T-helper 9 cell (primary cell): ENCODE measurements around the gene EXOC1.
"Not testable (repeated sequence)": the region's sequence is repeated elsewhere in the genome, so short reads cannot be mapped to it uniquely, and the experiment has no call there.

ENCODE experiments used
- DNase-seq: peaks from one replicate; pipeline ENCODE4 v3.0.0-alpha.2; 2020
- total RNA-seq, 2 donors: gene quantifications; one replicate each; lab custom pipeline; 2026; lab: John Stamatoyannopoulos, UW

EXOC1 gene, protein sequence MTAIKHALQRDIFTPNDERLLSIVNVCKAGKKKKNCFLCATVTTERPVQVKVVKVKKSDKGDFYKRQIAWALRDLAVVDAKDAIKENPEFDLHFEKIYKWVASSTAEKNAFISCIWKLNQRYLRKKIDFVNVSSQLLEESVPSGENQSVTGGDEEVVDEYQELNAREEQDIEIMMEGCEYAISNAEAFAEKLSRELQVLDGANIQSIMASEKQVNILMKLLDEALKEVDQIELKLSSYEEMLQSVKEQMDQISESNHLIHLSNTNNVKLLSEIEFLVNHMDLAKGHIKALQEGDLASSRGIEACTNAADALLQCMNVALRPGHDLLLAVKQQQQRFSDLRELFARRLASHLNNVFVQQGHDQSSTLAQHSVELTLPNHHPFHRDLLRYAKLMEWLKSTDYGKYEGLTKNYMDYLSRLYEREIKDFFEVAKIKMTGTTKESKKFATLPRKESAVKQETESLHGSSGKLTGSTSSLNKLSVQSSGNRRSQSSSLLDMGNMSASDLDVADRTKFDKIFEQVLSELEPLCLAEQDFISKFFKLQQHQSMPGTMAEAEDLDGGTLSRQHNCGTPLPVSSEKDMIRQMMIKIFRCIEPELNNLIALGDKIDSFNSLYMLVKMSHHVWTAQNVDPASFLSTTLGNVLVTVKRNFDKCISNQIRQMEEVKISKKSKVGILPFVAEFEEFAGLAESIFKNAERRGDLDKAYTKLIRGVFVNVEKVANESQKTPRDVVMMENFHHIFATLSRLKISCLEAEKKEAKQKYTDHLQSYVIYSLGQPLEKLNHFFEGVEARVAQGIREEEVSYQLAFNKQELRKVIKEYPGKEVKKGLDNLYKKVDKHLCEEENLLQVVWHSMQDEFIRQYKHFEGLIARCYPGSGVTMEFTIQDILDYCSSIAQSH
- 35.7 to 86.1 reads per million in 2 donors for total RNA-seq

DNA sequence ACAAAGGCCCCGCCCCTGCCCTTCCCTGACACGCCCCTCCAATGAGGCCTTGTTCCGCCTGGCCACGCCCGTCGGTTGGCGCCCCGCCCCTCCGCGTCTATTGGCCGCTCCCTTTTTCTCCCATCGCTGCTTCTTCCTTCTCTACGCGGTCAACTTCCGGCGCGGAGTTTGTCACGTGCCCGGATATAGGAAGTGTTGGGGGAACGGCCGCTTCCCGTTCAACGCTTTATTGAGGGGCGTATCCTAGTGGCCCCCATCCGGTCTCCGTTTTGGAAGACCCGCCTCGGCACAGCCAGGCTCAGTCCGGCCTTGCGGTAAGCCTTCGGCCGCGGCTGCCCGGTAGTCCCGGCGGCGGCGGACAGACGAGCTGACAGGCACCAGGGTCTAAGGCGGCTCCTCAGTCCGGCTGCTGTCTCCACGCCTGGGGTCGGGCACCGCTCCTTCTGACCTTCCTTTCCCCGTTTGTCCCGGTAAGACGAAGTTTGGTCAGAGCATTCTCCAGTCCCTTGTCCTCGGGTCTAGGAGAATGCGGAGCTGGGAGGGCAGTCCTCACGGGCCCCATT lies at the start of gene EXOC1:
Gene EXOC1 (plus strand): TSS at position 165 of the 563 bp plus-strand sequence. CDS start 4,676 bp downstream, outside the sequence.
- DNase-seq: peak; percentile 98

DNA sequence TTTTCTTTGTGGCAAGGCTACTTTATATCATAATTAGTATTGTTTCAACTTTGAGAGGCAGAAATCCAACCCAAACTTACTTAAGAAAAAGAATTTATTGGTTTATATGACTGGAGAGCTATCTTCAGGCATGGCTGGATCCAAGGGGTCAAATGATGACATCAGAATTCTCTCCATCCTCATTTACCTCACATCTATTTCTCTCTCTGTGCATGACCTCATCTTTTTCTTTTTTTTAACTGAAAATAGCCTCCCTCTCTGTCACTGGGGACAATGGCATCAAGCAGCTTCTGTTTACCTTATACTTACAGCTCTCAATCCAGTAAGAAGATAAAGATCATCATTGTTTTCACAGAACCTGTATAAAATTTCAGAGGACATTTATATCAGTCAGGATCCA lies 45.9 kb upstream of the EXOC1 start:
- no peak for DNase-seq

DNA sequence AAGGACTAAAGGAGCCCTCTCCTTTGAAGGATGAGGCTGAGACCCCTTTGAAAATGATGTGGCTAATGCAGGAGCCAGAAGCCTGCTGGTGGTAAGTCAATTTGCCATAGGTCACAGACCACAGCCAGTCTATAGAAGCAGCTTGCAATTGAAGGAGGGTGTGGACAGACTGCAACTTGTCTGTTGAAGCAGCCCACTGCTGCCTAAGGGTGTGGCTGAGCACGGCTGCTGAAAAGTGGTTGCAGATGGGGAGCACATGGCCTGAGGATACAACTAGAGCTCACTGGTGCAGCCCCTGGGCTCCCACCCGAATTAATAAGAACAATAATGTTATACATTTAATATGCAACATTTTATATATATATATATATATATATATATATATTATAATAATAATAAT lies 45.3 kb upstream of the EXOC1 start:
- DNase-seq: no peak

DNA sequence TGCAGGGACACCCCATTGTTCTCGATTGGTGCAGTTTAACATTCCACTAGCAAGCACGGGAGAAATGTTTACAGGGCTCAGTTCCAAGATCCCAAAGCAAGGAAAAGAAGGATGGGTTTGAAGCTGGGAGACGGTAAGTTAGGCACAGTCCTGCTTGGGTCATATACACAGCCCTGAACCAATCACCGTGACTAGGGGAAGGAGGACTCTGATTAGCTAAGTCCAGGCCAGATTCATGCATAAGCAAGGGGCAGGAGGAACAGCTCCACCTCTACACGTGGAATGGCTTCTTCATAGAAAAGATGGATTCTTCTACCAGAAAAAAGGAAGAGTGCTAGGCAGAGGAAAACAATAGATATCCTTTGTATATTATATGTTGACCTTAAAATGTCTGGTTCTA lies 44.8 kb upstream of the EXOC1 start:
- DNase-seq: no peak

DNA sequence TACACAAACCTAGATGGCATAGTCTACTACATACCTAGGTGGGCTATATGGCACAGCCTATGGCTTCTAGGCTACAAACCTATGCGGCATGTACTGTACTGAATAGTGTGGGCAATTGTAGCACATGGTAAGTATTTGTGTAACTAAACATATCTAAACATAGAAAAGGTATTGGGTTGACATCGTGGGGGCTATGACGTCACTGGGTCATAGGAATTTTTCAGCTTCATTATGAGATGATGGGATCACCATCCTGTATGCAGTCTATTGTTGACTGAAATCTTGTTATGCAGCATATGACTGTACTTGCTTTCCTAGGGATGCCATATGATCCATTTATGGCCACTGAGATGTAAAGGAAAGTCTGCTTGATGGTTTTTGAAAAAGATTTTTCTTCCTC lies 35.8 kb upstream of the EXOC1 start:
- no peak for DNase-seq

DNA sequence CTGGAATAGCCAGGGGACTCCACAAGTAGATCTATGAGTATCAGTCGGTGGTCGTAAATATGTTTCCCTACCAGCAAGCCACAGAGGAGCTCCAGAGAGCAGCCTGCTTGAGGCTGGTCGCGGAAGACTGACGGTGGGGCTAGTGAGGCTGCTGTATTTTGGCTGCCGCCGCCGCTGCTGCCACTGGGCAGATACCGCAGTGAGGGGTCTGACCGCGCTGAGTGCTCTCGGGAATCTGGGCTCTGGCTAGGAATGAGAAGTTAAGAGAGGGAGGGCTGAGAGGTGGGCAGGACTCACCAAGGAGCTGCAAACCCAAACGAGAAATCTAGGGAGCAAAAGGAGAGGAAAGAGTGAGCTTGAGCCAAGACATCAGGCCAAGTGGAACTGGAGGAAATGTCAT lies 33.8 kb upstream of the EXOC1 start, which contains the start of gene EXOC1L:
Gene EXOC1L (plus strand): TSS at position 157 of the 400 bp plus-strand sequence. CDS start 237 bp downstream, at position 394.
- no peak for DNase-seq

DNA sequence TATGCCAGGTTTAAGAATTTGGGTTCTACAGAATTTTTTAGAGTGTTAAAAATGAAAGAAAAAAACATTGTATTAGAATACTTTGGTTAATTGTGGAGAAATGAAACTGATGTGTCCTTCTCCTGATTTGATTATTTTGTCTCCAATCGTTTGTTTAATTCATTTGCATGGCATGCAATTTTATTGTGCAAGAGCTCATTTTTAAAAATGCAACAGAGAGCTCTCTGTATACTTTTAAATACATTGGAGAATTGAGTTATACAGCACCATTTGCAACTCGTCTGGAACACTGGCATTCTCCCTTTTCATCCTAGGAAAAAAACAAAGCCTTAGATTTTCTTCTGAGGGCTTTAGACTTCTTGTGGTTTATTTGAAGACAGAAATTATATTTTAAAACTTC lies 33.2 kb upstream of the EXOC1 start:
- no peak for DNase-seq

DNA sequence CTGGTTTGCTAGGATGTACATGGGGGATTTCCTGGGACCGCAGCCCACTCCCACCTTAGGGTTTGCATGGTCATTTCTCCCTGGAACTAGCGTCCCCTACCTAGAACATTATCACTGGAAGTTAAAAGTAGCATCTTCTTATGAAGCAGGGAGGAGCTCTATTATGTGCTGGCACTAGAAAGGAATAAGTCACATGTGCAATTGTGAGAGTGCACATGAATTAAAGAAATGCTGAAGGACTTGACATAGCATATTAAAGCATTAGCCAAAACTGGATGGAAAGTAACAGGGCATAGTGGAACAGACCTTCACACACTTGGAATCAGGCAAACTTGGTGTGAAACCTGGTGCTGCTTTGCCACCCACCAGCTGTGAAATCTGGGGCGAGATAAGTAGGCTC lies 31.1 kb upstream of the EXOC1 start:
- DNase-seq: no peak

DNA sequence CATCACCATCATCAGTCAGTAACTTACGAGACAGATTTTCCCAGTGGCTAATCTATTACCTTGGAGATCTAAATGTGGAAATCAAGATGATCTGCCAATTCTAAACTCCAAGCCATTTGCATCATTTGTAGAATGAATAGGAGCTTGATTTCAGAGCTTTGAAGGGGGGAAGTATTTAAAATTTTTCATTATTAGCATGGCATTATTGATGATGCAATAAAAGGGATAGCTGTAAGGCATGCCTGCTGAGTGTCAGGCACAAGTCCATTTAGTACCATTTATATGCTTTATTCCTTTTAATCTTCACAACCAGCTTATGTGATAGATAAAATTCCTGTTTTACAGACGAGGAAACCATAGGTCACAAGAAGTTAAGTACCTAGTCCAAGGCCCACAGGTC lies 28.6 kb upstream of the EXOC1 start:
- no peak for DNase-seq

DNA sequence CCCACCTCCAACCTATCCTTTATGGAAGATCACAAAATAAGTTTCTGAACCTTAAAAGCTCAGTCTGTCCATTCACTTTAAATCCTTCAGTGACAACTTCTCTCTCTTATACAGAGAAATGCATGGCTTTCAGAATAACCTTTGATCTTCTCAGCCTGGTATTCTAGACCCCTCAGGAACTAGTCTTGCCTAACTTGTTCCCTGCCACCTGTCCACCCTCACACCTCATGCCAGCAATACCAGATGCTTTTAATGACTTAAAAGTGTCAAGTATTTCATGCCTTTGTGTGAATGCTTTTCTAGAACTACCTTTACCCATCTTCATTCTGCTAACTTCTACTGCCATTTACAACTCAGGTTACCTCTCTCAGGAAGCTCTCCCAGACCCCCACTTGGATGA lies 26.5 kb upstream of the EXOC1 start:
- DNase-seq: no peak

DNA sequence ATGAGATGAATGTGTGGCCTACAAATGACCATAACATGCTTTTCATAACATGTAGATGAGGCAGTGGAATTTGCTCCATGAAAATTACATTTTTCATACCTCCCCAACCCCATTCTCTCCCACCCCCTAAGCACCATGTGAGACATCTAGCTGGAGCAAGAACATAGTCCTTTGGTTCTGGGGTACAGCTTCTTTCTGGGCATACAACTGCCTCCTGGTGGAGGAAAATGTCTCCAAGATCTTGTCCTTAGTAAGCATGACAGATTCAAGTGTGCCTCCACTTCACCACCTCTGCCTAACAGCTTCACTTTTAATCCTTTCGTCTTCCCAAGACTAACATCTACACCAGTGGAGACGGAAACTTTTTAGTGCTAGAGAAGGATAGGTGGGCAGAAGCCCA lies 25.9 kb upstream of the EXOC1 start:
- no peak for DNase-seq

DNA sequence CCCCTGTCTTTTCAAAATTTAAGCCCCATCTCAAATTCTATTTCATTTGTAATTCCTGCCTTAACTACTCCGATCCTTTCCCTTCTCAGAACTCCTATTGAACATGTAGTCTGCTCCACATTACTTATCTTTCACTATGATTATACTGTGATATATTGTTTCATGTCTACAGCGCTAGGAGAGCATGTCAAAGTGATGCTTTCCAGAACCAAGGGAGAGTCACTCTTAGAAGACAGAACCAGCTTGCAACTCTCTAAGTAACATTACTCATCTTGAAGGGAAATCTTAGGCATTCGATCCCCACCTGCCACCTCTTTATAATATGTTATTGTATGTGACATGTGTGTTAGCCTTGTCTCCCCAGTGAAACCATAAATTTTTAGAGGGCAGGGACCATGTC lies 23.4 kb upstream of the EXOC1 start:
- no peak for DNase-seq

DNA sequence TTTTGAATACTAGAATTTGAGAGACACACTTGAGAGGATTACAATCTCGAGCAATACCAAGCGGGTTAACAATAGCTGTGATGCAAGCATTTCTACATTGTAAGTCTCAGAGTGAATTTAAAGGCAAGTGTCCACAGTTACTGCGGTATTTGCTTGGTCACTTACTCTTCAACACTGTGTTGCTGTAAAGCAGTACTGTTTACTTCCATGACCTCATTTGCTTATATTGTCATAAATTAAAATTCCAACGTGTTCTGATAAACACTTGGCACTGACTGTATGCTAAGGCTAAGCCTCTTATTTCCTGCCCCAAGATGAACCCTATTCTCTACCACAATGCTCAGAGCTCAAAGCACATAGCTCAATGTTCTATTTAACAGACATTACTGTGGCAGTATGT lies 22.7 kb upstream of the EXOC1 start:
- no peak for DNase-seq

DNA sequence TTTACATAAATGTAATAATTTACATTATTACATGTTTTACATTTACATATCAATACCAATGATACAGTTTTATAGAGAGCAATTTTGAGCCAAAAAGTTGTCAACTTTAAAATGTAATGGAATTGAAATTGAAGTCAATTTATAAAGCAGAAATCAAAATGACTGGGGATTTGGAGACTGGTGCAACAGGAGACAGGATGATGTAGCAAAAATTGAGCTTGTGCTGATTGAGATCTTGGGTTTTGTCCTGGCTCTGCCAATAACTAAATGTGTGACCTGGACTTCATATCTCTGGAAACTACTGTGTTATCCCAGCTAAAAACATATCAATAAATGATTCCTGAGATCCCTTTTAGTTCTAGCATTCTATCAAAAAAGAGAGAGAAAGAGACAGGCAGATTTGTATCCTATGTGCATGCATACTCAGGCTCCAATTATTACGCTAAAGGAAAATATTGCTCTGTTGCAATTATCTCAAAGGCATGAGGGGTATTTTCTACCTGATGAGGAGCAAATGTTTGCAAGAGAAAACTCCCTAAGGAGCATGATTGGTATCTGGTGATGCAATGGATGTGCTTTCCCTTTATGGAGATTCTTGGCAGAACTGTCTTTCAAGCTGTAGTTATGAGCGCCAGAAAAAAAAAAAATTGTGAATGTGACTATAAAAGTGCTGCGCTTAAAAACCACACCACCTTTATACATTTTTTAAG lies 19.2 kb upstream of the EXOC1 start:
- DNase-seq: no peak

DNA sequence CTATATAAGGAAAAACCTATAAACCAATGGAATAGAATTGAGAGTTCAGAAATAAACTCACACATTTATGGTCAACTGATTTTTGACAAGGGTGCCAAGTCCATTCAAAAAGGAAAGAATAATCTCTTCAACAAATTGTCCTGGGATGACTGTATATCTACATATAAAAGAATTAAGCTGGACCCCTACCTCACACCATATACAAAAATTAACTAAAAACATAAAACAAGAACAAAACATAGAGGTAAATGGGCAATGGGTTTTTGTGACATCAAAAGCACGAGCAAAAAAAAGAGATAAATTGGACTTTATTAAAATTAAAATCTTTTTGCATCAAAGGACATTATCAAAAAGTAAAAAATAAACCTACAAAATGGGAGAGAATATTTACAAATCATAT lies 15.5 kb upstream of the EXOC1 start:
- DNase-seq: no peak

DNA sequence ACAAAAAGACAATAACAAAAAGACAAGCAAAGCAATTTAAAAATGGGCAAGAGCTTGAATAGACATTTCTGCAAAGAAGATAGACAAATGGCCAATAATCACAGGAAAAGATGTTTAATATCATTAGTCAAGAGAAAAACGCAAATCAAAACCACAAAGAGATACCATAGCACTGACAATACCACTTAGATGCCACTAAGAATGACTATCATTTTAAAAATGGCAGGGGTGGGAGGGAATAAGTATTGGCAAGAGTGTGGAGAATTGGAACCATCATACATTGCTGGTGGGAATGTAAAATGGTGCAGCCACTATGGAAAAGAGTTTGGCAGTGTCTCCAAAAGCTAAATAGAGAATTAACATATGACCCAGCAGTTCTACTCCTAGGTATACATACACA lies 15.1 kb upstream of the EXOC1 start:
- no peak for DNase-seq

DNA sequence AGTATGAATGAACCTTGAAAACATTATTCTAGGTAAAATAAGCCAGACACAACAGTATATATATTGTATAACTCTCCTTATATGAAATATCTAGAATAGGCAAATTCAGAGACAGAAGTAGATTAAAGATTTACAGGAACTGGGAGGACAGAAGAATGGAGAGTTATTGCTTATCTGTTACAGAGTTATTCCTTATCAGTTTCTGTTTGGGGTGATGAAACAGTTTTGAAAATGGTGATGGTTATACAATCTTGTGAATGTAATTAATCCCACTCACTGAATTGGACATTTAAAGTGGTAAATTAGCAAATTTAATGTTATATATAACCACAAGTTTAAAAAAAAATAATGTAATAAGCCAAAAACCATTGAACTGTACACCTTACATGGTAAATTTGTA lies 14.5 kb upstream of the EXOC1 start:
- DNase-seq: no peak

DNA sequence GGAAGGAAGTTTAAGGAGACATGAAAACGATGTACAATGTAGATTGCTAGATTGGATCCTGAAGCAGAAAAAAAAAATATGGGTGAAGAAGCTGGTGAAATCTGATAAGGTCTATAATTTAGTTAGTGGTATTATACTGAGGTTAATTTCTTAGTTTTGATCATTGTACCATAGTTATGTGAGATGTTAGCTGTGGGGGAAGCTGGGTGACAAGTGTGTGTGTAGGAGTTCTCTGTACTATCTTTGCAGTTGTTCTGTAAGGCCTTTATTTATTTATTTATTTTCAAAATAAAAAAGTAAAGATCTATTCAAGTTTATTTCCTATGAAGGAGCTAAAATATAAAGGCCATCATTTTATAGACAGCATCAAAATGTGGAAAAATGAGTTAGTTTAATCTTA lies 12.5 kb upstream of the EXOC1 start:
- no peak for DNase-seq

DNA sequence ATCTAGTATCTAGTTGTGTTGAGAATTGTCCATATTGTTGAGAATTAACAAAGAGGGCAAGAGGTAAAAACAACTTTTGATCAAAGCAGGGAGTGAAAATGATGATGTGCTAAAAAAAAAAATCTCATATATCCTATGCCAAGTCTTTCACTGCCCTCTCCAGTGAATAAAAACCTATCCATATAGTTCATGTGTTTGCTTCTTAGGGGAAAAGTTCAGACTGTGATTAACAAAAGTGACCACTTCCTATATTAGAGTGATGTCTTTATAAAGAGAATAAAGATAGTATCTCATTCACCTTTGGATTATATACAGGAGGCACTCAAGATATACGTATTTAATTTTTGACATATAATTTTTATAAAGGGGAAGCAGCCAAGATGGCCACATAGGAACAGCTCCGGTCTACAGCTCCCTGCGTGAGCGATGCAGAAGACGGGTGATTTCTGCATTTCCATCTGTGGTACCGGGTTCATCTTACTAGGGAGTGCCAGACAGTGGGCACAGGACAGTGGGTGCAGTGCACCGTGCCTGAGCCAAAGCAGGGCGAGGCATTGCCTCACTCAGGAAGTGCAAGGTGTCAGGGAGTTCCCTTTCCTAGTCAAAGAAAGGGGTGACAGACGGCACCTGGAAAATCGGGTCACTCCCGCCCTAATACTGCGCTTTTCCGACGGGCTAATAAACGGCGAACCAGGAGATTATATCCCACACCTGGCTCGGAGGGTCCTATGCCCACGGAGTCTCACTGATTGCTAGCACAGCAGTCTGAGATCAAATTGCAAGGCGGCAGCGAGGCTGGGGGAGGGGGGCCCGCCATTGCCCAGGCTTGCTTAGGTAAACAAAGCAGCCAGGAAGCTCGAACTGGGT lies 11.8 kb upstream of the EXOC1 start:
- DNase-seq: not testable (repeated sequence)

DNA sequence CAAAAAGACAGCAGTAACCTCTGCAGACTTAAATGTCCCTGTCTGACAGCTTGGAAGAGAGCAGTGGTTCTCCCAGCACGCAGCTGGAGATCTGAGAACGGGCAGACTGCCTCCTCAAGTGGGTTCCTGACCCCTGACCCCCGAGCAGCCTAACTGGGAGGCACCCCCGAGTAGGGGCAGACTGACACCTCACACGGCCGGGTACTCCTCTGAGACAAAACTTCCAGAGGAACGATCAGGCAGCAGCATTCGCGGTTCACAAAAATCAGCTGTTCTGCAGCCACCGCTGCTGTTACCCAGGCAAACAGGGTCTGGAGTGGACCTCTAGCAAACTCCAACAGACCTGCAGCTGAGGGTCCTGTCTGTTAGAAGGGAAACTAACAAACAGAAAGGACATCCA lies 11.1 kb upstream of the EXOC1 start:
- DNase-seq: not testable (repeated sequence)

DNA sequence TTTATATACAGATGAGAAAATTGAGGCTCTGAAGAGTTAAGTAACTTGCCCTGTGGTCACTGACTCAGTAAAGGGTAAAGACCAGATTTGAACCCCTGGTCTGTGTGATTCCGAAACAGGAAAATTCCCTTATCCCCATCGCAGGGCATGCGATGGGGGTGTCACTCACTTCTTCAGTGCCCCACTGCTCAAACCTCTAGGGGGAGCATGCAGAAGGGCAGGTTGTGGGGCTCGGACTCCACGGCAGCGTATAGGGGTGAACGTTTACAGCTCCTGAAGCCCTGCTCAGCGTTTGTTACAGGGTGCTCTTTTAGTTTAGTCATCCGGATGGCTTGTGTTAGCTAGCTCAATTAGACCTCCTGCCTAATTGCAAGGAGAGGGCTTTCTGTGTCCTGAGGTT lies 3.7 kb upstream of the EXOC1 start:
- DNase-seq: no peak

DNA sequence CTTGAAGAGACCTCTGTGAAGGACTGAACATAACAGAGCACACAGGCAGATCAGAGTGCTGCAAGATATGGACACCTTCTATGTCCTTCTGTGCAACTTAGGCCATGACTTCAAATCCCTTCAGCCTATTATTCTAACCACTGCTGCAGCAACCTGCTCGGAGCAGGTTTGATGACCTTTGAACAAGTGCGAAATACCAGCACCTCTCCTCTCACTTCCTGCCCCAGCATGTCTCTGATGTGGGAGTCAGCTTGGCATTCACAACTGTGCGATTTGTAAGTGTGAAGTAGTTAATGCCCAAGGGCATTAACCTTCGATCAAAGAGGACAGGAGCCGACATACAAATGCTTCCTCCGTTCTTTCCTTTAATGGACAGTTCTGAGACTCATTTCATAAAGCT lies 1.6 kb upstream of the EXOC1 start:
- no peak for DNase-seq
